Measurements from ENCODE around the gene FGD6.
"Not testable (repeated sequence)": the region's sequence is repeated elsewhere in the genome, so short reads cannot be mapped to it uniquely, and the experiment has no call there.

FGD6 gene

GRCh38 chr12:95205016-95205624 is 12.1 kb downstream of the FGD6 start:
- DNase-seq (ENCODE audit: low read depth in 3 of 3) = no peak

GRCh38 chr12:95204141-95204866 is 13.0 kb downstream of the FGD6 start:
- no peak for DNase-seq (ENCODE audit: low read depth in 3 of 3)

GRCh38 chr12:95203487-95204030 is 13.7 kb downstream of the FGD6 start:
- DNase-seq (ENCODE audit: low read depth in 3 of 3) = no peak

GRCh38 chr12:95202691-95203486 is 14.4 kb downstream of the FGD6 start:
- no peak for DNase-seq (ENCODE audit: low read depth in 3 of 3)

GRCh38 chr12:95201056-95201670 is 16.1 kb downstream of the FGD6 start:
- no peak for DNase-seq (ENCODE audit: low read depth in 3 of 3)

GRCh38 chr12:95200128-95200894 is 17.0 kb downstream of the FGD6 start:
- no peak for DNase-seq (ENCODE audit: low read depth in 3 of 3)

- no peak for DNase-seq (ENCODE audit: low read depth in 3 of 3)
Observed at GRCh38 chr12:95198914-95199313, 18.4 kb downstream of the FGD6 start.

- DNase-seq (ENCODE audit: low read depth in 3 of 3) = no peak
Observed at GRCh38 chr12:95197636-95198035, 19.6 kb downstream of the FGD6 start.

GRCh38 chr12:95196875-95197569 is 20.2 kb downstream of the FGD6 start:
- not testable (repeated sequence) for DNase-seq (ENCODE audit: low read depth in 3 of 3)

GRCh38 chr12:95195122-95195521 is 22.1 kb downstream of the FGD6 start:
- no peak for DNase-seq (ENCODE audit: low read depth in 3 of 3)

GRCh38 chr12:95193139-95193538 is 24.1 kb downstream of the FGD6 start:
- DNase-seq (ENCODE audit: low read depth in 3 of 3) = no peak

- DNase-seq (ENCODE audit: low read depth in 3 of 3) = no peak
Observed at GRCh38 chr12:95192271-95192670, 25.0 kb downstream of the FGD6 start.

- no peak for DNase-seq (ENCODE audit: low read depth in 3 of 3)
Observed at GRCh38 chr12:95191060-95191696, 26.1 kb downstream of the FGD6 start.

- DNase-seq (ENCODE audit: low read depth in 3 of 3) = no peak
Observed at GRCh38 chr12:95187865-95188415, 29.3 kb downstream of the FGD6 start.

GRCh38 chr12:95185854-95186253 is 31.4 kb downstream of the FGD6 start:
- no peak for DNase-seq (ENCODE audit: low read depth in 3 of 3)

GRCh38 chr12:95185072-95185471 is 32.2 kb downstream of the FGD6 start:
- DNase-seq (ENCODE audit: low read depth in 3 of 3) = no peak

- no peak for DNase-seq (ENCODE audit: low read depth in 3 of 3)
Observed at GRCh38 chr12:95184121-95184520, 33.1 kb downstream of the FGD6 start.

- DNase-seq (ENCODE audit: low read depth in 3 of 3) = peak in 1 of 3 donors; percentile 9
Observed at GRCh38 chr12:95182868-95183415, 34.3 kb downstream of the FGD6 start.

GRCh38 chr12:95181103-95181502 is 36.2 kb downstream of the FGD6 start:
- DNase-seq (ENCODE audit: low read depth in 3 of 3) = no peak

- DNase-seq (ENCODE audit: low read depth in 3 of 3) = no peak
Observed at GRCh38 chr12:95179011-95179410, 38.3 kb downstream of the FGD6 start.

Data from stimulated activated CD4-positive, alpha-beta T cell treated with anti-CD3 and anti-CD28 coated beads, TNF-alpha, amount 100 ng/mL, for 48 hours (primary cell).